Stimulated activated CD8-positive, alpha-beta memory T cell treated with anti-CD3 and anti-CD28 coated beads, Interleukin-15, amount 100 ng/mL, for 24 hours (primary cell): ENCODE data around the gene WDR44.
"Not testable (repeated sequence)": the region's sequence is repeated elsewhere in the genome, so short reads cannot be mapped to it uniquely, and the experiment has no call there.

ENCODE experiments used
- DNase-seq: peaks from one replicate; pipeline ENCODE4 v3.0.0-alpha.2; 2020; ENCODE audit warnings: low read depth

Gene WDR44

DNA sequence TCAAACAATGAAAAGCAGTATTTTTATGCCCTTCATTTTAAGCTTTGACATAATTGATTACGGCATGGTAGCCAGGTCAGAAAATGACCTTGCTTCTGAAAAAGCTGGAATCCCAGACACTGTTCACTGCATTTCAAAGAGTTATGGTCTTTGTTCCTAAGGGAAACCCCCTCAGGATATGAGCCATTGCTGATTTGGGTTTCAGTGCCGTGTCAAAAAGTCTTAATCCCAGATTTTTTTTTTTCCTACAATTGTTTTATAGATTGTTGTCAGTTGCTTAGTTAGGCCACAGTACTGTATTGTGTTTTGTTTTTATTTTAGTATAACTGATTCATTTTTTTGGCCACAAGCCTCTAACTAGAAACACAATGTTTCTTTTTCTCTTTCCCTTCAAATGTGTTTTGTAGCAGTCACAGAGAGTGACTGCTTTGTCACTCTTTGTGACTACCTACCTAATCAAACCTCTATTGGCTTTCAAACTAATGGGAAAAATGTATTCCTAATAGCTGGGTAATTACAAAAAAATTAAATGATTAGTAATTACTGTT lies 10.3 kb downstream of the WDR44 start:
- no peak for DNase-seq

DNA sequence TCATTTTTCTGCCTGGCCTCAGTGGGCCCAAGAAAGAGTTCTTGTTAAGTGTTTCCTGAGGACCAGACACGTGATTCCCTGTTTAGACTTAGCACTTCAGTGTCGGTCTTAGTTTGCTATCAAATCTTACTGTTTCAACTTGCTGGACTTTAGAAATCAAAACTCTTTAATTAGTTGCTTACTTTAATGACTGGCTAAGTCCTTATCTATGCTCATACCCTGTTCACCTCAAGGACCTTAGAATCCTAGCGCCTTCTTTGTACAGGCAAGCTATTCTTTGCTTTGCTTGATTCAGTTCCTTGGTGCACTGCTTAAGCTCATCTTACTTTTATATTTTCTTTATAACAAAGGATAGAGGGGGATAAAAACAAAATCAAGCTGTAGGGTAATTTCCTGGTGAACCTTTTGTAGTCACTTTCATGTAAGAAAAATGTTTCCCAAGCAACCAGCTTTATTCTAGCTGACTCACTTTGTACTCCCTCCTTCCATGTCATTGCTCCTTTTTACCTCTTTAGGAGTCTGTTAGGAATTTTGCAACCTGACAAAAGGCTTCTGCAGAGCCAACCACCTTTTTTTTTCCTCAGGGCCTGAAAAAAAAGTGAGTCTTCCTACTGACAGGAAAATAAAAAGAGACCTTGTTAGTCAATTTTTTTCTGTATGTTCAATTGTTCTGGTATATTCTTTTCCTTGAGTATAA lies 14.7 kb downstream of the WDR44 start:
- DNase-seq, result no peak

DNA sequence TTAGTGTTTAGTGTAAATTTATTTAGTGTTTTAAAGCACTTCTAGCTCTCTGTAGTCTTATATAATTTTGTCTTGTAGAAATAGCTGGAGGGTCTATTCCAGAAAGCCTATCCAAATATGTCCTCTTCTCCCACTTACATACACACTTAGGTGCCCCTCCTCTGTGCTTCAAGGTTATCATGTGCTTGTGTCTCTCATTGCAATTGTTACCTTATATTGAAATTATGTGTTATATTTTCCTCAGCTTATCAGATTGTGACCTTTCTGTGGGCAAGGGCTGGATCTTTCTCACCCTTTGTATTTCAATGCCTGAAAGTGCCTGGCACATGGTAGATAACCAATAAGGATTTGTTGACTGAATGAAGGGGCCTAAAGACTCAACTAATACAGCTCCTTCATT lies 18.4 kb downstream of the WDR44 start:
- no peak for DNase-seq

DNA sequence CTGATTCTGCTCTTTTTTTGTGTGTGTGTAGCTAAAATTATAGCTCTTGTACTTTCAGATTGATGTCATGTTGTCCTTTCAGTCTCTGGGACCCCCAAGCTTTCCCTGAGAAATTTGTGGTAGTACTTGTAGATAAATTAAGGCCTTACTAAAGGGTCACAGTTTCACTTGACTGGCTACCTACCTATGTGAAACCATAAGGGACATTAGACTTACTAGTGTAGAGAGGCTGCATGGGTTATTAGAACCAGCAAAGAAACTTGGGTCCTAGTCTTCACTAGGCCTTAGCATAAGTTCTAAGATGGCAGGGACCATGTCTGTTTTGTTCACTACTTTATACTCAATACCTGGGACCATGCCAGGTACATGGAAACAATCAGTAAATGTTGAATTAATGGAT lies 21.4 kb downstream of the WDR44 start:
- no peak for DNase-seq

DNA sequence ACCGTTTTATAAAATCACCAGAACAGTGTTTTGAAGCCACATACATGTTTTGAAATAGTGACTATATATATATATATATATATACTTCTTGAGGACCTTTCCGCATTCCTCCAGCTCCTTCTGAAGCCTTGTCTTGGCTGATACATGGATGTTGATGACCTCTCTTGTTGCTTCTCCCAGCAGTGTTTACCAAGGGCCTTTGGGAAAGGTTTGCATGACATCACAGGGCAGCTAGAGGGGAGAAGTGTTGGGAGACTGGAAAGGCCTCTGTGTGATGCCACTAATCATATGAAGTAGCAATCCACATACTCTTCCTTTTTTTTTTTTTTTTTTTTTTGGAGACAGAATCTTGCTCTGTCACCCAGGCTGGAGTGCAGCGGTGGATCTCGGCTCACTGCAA lies 22.5 kb downstream of the WDR44 start:
- no peak for DNase-seq

DNA sequence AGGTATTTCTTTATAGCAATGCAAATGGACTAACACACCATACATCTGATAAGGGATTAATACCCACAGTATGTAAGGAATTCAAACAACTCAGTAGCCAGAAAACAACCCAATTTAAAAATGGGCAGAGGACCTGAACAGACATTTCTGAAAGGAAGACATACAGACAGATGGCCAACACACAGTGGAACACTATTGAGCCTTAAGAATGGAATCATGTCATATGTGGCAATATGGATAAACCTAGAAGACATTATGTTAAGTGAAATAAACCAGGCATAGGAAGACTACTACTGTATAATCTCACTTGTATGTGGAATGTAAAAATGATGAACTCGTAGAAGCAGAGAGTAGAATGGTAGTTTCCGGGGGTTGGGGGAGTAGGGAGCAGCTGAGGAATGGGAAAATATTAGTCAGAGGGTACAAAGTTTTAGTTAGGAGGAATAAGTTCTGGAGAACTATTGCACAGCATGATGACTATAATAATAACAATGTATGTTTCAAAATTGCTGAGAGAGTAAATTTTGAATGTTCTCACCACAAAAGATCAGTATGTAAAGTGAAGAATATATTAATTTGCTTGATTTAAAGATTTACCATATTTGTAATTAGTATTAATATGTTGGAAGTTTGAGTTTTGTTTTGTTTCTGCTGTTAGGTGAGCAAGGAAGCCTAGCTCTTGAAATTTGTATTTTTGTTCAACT lies 25.2 kb downstream of the WDR44 start:
- no peak for DNase-seq

DNA sequence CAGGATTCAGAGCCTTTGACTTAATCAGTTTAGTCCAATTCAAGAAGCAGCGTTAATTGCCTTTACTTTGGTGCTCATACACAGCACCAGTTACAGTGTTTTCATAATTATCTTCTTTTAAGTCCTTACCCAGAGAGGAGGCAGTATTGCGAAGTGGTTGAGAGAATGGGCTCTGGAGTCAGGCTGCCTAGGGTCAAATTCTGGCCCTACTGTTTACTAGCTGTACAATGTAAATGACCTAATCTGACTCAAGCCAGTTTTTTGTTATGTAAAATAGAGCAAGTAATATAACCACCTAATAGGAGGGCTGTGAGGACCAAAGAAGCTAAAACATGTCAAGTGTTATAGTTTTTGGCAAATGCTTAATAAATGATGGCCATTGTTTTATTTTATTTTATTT lies 27.6 kb downstream of the WDR44 start:
- no peak for DNase-seq

DNA sequence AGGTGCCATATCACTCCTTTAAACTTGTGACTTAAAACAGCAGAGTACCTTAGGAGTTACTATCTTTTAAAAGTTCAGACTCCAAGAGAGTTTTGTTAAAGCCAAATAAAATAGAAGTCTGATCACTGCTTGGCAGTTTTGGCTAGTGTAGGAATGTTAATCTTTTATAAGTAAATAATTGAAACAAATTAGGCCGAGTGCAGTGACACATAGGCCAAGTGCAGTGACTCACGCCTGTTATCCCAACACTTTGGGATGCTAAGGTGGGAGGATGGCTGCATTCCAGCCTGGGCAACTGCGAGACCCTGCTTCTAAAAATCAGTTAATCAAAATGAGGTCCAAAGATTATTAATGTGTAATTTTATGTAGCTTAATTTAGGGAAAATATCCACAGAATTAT lies 37.2 kb downstream of the WDR44 start:
- no peak for DNase-seq

DNA sequence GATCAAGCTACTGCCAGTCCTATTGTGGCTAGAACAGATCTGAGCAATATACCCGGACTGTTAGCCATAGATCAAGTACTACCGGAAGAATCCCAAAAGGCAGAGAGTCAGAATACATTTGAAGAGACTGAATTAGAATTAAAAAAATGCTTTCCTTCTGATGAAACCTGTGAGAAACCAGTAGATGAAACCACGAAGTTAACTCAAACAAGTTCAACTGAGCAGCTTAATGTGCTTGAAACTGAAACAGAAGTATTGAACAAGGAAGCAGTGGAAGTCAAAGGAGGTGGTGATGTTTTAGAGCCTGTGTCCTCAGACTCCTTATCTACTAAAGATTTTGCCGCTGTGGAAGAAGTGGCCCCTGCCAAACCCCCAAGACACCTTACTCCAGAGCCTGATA lies 46.8 kb downstream of the WDR44 start:
- no peak for DNase-seq

DNA sequence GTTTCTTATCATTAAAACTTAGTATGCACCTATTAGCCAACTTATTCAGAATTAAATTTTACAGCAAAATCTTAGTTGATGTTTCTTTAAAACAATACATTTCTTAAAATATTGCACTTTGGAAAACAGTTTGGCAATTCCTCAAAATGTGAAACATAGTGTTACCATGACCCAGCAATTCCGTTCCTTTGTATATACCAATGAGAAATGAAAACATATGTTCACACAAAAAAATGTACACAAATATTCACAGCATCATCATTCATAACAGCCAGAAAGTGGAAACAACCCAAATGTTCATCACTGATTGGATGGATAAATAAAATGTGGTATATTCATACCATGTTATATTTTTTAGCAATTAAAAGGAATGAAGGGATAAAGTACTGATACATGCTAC lies 50.2 kb downstream of the WDR44 start:
- DNase-seq, result no peak

DNA sequence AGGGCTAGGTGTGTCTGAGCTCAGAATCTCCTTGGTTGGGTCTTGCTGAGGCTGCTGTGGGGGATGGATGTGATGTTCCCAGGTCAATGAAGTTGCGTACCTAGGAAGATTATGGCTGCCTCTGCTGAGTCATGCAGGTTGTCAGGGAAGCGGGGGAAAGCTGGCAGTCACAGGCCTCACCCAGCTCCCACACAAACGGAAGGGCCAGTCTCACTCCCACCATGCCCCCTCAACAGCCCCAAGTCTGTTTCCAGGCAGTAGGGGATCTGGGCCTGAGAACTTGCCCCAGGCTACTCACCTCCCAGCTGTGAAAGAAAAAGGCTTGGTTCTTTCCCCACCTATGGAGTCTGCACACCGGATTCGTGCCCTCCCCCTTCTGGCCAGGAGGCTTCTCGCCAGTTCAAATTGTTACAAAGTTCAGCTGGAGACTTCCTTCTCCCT lies 72.9 kb downstream of the WDR44 start:
- DNase-seq, result no peak

DNA sequence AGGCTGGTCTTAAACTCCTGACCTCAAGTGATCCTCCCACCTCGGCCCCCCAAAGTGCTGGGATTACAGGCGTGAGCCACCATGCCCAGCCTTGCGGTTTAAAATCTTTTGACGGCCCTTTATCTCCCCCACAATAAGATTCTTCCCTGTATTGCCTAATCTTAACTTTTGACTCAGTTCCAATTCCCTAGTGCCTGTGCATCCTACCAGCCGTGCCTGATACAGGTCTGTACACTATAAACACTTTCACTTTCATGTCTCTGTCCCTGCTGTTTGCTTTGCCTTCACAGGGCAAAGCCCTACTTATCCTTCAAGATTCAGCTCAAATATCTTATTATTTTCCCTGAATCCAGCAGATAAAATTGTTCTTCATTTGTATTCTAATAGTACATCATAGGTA lies 74.6 kb downstream of the WDR44 start:
- no peak for DNase-seq

DNA sequence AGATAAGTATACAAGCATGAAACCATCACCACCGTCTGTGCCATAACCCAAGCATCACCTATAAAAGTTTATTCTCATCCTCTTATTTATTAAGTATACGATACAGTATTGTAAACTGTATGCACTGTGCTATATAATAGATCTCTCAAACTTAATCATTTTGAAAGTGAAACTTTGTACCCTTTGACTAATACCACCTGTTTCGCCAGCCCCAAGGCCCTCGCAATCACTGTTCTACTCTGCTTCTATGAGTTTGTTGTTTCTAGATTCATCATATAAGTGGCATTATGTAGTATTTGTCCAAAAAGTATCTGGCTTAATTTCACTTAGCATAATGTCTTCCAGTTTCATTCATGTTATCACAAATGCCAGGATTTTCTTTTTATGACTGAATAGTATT lies 77.7 kb downstream of the WDR44 start:
- DNase-seq, result no peak

DNA sequence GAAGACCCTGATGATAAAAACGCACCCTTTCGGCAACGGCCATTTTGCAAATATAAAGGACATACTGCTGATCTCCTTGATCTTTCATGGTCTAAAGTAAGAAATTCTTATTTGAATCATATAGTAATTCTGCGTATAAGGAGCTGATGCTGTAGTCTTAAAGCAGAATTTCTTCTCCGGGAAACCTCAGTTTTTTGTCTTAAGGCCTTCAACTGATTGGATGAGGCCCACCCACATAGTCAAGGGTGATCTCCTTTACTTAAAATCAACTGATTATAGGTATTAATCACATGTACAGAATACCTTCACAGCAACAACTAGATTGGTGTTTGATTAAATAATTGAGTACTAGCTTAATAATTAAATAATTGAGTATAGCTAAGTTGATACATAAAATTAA lies 86.9 kb downstream of the WDR44 start:
- no peak for DNase-seq

DNA sequence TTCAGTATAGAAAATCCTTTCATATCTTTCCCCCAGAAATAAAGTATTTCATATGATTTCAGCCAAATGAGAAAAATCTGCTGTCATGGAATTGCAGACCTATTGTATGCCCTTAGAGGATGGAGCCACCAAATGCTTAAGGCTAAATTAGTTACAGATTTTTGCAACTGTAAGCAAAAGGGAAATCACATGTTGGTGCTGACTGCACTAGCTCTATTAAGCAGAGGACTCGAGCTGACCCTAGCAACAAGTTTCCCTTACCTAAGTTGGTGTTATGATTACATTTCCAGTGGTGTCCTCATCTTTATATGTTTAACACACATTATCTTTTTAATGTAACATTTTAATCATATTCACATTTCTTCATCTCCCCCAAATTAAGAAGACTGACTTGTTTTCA lies 91.4 kb downstream of the WDR44 start:
- DNase-seq, result no peak

DNA sequence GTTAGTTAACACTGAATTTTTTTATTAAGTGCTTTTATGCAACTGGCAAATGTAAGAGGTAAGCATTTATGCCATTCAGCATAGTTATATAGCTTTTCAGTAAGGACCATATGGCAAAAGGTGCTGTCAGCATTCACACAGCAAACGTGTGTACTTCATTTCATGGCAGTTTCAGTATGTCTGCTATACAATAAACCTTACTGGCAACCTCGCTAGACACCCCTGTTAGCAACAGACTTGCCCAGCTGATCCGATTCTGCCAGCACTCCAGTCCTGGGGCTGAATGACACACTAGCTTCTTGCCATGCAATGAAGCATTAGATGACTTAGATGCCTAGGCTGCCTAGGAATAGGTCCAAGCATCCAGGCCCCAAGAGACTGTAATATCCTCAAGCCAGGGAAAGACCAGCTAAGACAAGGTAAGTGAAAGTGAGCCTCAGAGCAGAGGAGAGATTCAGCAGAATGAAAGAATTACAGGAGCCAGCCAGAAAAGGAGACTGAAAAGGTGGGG lies 102.4 kb downstream of the WDR44 start:
- DNase-seq, result no peak

DNA sequence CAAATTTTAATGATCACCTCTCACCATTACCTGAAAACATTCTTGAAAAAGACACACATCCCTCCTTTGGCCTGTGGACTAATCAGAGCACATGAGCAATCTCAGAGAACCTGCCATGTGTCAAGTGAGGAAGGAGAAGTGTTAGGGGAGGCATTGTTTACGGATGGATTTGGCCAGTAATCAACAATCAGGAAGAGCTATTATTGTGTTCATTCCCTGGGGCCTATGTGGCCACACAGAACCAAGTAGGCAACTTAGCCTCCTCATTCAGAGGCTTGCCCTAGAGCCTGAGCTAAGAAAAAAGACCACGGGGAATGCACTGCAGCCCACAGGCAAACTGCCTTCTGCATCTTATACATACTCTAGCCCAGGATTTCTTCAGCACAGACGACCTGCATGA lies 109.1 kb downstream of the WDR44 start:
- DNase-seq, result no peak

DNA sequence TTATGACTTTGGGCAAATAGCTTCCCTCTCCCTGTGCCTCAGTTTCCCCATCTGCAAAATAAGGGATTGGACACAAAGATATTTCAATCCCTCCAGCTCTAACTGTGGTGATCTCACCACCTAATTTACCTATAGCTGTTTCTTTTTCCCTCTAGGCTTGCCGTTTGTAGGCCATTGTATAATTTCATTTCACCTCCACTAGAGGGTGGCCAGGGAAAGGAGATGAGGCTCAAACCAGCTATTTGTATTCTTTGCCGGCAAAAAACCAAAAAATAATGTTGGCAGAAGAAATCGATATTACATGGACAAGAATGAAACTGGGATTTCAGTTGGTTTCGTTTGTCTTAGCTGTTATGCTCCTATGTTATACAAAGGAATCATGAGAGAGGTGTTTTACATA lies 113.6 kb downstream of the WDR44 start:
- DNase-seq, result no peak

DNA sequence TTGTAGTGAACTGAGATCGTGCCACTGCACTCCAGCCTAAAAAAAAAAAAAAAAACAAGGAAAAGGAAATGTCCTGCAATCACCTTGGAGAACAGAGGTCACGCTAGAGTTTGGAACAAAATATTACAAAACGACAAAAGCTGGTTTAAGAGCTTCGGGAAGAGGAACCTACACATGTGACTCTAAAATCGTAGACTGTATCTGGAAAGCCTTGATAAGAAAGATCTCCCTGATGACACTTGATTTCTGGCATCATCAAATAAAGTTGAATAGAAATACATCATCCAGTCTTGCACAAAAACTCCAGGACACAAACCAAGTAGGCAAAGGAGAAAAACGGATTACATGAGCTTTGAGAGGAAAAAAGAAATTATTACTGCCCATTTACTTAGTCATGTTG lies 118.6 kb downstream of the WDR44 start:
- no peak for DNase-seq

DNA sequence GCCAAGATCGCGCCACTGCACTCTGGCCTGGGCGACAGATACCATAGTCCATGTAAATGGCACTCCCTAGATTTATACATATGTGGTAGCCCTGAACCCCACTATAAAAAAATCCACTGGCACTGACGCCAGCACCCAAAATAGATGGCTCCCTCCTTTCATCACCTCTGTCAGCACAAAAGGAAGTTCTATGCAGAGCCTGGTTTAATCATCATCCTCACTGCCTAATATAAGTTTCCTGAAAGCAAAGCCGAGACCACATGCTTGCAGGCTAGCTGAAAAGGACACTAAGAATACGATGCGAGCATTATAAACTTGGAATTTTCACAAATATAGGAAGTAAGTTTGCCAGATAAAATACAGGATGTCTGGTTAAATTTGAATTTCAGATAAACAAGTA lies 122.2 kb downstream of the WDR44 start:
- DNase-seq, result no peak

DNA sequence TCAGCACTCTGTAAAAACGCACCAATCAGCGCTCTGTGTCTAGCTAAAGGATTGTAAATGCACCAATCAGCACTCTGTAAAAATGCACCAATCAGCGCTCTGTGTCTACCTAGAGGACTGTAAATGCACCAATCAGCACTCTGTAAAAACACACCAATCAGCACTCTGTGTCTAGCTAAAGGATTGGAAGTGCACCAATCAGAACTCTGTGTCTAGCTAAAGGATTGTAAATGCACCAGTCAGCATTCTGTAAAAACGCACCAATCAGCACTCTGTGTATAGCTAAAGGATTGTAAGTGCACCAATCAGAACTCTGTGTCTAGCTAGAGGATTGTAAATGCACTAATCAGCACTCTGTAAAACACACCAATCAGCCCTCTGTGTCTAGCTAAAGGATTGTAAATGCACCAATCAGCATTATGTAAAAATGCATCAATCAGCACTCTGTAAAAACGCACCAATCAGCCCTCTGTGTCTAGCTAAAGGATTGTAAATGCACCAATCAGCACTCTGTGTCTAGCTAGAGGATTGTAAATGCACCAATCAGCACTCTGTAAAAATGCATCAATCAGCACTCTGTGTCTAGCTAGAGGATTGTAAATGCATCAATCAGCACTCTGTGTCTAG lies 124.9 kb downstream of the WDR44 start:
- not testable (repeated sequence) for DNase-seq

DNA sequence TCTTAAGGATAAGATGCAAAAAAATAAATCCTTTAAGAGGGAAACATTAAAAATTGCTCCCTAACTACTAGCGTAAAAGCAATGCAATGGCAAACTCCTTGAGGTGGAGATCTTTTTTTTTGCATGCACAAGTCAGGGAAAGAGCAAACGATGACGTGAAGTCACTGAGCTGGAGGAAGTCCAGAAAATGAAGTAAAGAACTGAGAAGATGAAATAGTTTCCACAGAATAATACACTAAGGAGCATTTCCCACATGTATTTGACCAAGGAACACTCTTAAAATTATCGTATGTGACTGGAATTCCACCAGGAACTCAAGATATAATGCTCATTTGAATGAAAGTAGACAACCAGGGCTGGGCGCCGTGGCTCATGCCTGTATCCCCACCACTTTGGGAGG lies 128.7 kb downstream of the WDR44 start:
- no peak for DNase-seq

DNA sequence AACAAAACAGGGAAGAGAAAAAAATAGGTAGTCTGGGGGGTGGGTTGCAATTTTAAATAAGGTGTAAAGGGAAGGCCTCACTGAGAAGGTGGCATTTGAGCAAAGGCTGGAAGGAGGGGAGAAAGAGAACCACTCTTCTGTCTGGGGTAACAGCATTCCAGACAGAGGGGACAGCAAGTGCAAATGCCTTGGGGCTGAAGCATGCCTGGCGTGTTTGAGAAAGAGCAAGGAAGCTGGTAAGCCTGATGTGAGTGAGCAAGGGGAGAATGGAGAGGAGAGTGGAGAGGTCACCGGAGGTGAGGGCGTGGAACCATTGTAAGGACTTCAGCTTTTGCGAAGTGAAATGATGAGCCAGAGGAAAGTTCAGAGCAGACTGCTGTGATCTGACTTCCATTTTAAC lies 130.0 kb downstream of the WDR44 start:
- DNase-seq, result no peak
